IPS-11a (cell line): ENCODE measurements around the gene DZIP1.
"Not testable (repeated sequence)": the region's sequence is repeated elsewhere in the genome, so short reads cannot be mapped to it uniquely, and the experiment has no call there.

Experiments used
- H3K4me3 ChIP-seq: one replicate; pipeline ENCODE4 v1.5.1; 2013; ENCODE audit warnings: low read depth, low read length, control low read depth

The DZIP1 gene, protein sequence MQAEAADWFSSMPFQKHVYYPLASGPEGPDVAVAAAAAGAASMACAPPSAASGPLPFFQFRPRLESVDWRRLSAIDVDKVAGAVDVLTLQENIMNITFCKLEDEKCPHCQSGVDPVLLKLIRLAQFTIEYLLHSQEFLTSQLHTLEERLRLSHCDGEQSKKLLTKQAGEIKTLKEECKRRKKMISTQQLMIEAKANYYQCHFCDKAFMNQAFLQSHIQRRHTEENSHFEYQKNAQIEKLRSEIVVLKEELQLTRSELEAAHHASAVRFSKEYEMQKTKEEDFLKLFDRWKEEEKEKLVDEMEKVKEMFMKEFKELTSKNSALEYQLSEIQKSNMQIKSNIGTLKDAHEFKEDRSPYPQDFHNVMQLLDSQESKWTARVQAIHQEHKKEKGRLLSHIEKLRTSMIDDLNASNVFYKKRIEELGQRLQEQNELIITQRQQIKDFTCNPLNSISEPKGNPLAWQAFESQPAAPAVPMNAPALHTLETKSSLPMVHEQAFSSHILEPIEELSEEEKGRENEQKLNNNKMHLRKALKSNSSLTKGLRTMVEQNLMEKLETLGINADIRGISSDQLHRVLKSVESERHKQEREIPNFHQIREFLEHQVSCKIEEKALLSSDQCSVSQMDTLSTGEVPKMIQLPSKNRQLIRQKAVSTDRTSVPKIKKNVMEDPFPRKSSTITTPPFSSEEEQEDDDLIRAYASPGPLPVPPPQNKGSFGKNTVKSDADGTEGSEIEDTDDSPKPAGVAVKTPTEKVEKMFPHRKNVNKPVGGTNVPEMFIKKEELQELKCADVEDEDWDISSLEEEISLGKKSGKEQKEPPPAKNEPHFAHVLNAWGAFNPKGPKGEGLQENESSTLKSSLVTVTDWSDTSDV

GRCh38 chr13:95644601-95645052, at the start of gene DZIP1:
Gene DZIP1, minus strand, starts transcription at chr13:95644706. Its CDS starts 2,677 bp downstream, at chr13:95642029.
- H3K4me3 ChIP-seq, result peak within 1 kb of the TSS; percentile 72

- not testable (repeated sequence) for H3K4me3 ChIP-seq
Observed at GRCh38 chr13:95690986-95691385, 46.5 kb upstream of the DZIP1 start.

GRCh38 chr13:95689582-95689926, 45.0 kb upstream of the DZIP1 start:
- no peak overlapping the region for H3K4me3 ChIP-seq

DNA sequence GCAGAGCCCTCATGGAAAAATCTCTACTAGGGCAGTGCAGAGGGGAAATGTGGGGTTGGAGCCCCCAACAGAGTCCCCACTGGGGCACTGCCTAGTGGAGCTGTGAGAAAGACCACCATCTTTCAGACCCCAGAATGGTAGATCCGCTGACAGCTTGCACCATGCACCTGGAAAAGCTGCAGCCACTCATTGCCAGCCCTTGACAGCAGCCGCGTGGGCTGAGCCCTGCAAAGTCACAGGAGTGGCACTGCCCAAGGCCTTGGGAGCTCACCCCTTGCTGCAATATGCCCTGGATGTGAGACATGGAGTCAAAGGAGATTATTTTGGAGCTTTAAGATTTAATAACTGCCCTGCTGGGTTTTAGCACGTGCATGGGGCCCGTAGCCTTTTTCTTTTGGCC, 40.5 kb upstream of the DZIP1 start:
- H3K4me3 ChIP-seq, result not testable (repeated sequence)

DNA sequence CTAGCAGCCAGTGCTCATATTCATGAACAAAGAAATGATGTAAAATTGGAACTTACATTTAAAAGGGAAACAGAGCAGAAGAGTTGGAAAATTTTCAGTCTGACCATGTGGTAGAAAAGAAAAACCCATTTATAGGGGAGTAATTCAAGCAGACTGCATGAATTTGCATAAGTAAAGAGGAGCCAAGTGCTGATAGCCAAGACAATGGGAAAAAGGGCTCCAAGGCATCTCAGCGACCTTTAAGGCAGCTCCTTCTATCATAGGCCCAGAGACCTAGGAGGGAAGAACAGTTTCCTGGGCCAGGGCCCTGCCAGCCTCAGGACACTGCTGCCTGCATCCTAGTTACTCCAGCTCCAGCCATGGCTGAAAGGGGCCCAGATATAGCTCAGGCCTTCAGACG, 39.9 kb upstream of the DZIP1 start:
- H3K4me3 ChIP-seq, result no peak overlapping the region

DNA sequence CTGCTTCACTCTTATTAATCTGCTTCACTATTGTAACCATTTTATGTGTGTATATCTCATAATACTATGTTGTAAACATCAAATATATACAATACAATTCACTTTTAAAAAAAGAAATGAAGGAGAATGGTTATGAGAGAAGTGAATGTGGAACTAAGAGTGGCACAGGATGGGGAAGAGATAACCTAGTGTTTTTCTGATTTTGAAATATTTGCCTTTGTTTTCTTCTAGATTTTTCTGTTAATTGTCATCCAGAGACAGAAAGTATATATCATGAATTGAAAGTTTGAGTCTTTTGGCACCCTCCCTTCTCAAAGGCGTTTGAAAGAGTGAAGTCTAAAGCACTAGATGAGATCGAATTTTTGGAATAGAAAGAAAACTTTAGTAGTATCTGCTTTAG, 35.2 kb upstream of the DZIP1 start:
- no peak overlapping the region for H3K4me3 ChIP-seq

DNA sequence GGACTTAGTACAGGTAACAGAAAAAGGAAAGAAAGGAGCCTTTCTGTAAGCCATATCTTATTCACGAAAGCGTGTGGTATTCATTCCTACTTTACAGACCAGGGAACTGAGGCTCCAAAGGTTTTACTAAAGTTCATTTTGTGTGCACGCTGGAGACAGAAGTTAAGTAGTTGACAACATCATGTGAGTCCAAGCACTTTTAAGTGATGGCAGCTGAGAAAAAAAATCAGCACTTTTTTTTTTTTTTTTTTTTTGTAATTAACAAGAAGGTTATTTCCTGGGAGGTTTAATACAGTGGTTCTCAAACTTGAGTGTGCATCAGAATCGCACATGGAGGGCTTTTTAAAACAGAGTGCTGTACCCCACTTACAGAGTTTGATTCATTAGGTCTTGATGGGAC, 34.5 kb upstream of the DZIP1 start:
- H3K4me3 ChIP-seq, result no peak overlapping the region

GRCh38 chr13:95677564-95678266, 33.2 kb upstream of the DZIP1 start:
- peak overlapping the region; percentile 86 for H3K4me3 ChIP-seq

- peak within 1 kb of the TSS; percentile 87 for H3K4me3 ChIP-seq
Observed at GRCh38 chr13:95676762-95677563, 32.5 kb upstream of the DZIP1 start, which contains the start of gene DNAJC3. Gene DNAJC3, plus strand, starts transcription at chr13:95677139. Its CDS starts 117 bp downstream, at chr13:95677256.

- peak overlapping the region; percentile 87 for H3K4me3 ChIP-seq
Observed at GRCh38 chr13:95676105-95676761, 31.7 kb upstream of the DZIP1 start.

DNA sequence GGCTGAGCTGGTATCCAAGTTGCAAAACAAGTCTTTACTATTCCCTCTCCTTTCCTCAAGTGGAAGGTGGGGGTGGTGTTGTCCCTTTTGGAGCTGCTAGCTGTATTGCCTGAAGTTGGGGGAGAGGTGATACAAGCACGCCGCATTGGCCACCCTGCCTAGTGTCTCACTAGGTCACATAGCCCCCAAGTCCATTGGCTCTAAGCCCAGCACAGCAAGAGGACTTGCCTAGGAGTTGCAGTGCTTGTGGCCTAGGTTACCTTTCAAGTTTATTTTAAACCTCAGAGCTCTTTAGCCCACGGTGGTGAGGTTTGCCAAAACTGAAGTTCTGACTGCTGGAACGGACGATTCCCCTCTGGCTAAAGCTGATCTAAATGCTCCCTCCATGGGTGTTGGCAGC, 27.1 kb upstream of the DZIP1 start:
- H3K4me3 ChIP-seq, result no peak overlapping the region

DNA sequence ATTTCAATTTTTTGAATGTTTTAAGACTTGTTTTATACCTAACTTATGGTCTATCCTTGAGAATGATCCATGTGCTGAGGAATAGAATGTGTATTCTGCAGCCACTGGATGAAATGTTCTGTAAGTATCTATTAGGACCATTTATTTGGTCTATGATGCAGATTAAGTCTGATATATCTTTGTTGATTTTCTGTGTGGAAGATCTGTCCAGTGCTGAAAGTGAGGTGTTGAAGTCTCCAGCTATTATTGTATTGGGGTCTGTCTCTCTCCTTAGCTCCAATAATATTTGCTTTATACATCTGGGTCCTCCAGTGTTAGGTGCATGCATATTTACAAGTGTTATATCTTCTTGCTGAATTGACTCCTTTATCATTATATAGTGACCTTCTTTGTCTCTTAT, 22.7 kb upstream of the DZIP1 start:
- H3K4me3 ChIP-seq, result not testable (repeated sequence)

GRCh38 chr13:95660981-95661581, 16.6 kb upstream of the DZIP1 start:
- H3K4me3 ChIP-seq, result no peak overlapping the region

DNA sequence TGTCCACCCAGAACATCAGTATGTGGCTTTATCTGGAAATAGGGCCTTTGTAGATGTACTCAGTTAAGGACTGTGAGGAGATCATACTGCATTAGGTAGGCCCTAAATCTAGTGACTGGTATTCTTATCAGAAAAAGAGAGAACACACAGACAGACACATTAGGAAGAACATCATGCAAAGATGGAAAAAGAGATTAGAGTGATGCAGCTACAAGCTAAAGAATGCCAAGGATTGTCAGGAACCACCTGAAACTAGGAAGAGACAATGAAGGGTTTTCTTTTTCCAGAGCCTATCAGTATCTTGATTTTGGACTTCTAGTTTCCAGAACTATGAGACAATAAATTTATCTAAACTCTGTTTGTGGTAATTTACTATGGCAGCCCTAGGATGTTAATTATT, 15.0 kb upstream of the DZIP1 start:
- H3K4me3 ChIP-seq, result no peak overlapping the region

- H3K4me3 ChIP-seq, result no peak overlapping the region
Observed at GRCh38 chr13:95656386-95657015, 12.0 kb upstream of the DZIP1 start.

- H3K4me3 ChIP-seq, result no peak overlapping the region
Observed at GRCh38 chr13:95652821-95653220, 8.3 kb upstream of the DZIP1 start.

DNA sequence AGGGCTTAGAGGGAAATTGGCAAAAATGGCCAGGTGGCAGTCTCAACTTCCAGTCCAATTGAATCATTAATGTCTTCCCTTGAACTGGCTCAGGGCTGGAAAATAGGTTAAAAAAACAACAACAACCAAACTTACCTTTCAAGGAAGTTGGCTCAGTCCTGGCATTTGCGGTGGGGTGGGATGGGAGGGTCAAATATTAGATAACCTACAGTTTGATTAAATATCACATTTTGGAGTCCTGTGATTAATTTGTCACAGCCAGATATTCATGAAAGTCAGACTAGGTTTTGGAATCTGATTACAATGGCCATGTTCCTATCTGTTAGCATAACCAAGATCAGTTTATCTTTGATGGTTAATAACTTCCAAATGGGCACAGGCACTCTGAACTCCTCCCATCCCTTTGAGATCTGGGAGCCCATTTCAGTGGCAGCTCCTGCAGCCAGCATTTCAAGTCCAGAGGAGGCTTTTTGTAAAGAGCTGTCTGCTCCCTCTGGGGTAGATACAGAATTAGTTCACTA, 7.8 kb upstream of the DZIP1 start:
- H3K4me3 ChIP-seq, result no peak overlapping the region

GRCh38 chr13:95650696-95651095, 6.2 kb upstream of the DZIP1 start:
- H3K4me3 ChIP-seq, result no peak overlapping the region

- no peak overlapping the region for H3K4me3 ChIP-seq
Observed at GRCh38 chr13:95647321-95647720, 2.8 kb upstream of the DZIP1 start.
